ENCODE data around the gene SLC4A11.

- TF ChIP-seq, protein P1, sequence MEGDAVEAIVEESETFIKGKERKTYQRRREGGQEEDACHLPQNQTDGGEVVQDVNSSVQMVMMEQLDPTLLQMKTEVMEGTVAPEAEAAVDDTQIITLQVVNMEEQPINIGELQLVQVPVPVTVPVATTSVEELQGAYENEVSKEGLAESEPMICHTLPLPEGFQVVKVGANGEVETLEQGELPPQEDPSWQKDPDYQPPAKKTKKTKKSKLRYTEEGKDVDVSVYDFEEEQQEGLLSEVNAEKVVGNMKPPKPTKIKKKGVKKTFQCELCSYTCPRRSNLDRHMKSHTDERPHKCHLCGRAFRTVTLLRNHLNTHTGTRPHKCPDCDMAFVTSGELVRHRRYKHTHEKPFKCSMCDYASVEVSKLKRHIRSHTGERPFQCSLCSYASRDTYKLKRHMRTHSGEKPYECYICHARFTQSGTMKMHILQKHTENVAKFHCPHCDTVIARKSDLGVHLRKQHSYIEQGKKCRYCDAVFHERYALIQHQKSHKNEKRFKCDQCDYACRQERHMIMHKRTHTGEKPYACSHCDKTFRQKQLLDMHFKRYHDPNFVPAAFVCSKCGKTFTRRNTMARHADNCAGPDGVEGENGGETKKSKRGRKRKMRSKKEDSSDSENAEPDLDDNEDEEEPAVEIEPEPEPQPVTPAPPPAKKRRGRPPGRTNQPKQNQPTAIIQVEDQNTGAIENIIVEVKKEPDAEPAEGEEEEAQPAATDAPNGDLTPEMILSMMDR (conservative IDR thresholded peaks at IDR 0.05; ENCODE audit: low read depth in 2 of 2), result no peak
- TF ChIP-seq POLR2AphosphoS5 (IDR thresholded peaks at IDR 0.05; ENCODE audit: low read depth), result no peak
These were observed 1.7 kb downstream of the SLC4A11 start for GRCh38 chr20:3237011-3237957.

Data from GM23338 (cell line).